Mesodermal cell (in vitro differentiated cells): ENCODE data around the gene ZNF474. TPM values are rescaled to one million over a fixed set of nuclear protein-coding genes. Genes with fewer than 3 reads are reported as not detected.
"Not testable (repeated sequence)": the region's sequence is repeated elsewhere in the genome, so short reads cannot be mapped to it uniquely, and the experiment has no call there.

Experiments used
- H3K27ac ChIP-seq: 2 replicates; pipeline ENCODE4 v1.7.0; 2013; ENCODE audit warnings: mild to moderate bottlenecking, low read depth, low read length, moderate library complexity; ENCODE audit not compliant: severe bottlenecking
- H3K36me3 ChIP-seq: 2 replicates; pipeline ENCODE4 v1.7.1; 2013; ENCODE audit warnings: mild to moderate bottlenecking, low read length, moderate library complexity; ENCODE audit not compliant: control insufficient read depth, insufficient read depth
- H3K4me1 ChIP-seq: one replicate; pipeline ENCODE4 v1.7.1; 2013; ENCODE audit warnings: mild to moderate bottlenecking, low read length; ENCODE audit not compliant: insufficient read depth, control insufficient read depth, poor library complexity, severe bottlenecking
- H3K4me3 ChIP-seq: 2 replicates; pipeline ENCODE4 v1.7.0; 2013; ENCODE audit warnings: low read length, control low read depth, mild to moderate bottlenecking; ENCODE audit not compliant: insufficient read depth, poor library complexity, severe bottlenecking; ENCODE audit errors: extremely low read depth
- H3K9me3 ChIP-seq: 2 replicates; pipeline ENCODE4 v1.7.1; 2013; ENCODE audit warnings: mild to moderate bottlenecking, low read length, moderate library complexity; ENCODE audit not compliant: control insufficient read depth
- WGBS, 2 experiments: methylation state at CpG; one replicate each; pipeline ENCODE4 v1.1.5; 2013; ENCODE audit warnings: missing lambda C conversion rate in 2 of 2; ENCODE audit not compliant: insufficient coverage in 2 of 2; 5-methylcytosine and 5-hydroxymethylcytosine counted together
- polyA plus RNA-seq, 2 experiments: library from polyadenylated mRNA; stranded (reverse); fragments of 50-300 nt; gene quantifications; one replicate each; pipeline ENCODE4 v1.2.3, GENCODE V29; 2013

Gene ZNF474
- polyA plus RNA-seq (2013, experiment 1 of 2), result 0.63 TPM
- 0.56 TPM for polyA plus RNA-seq (2013, experiment 2 of 2)

GRCh38 chr5:122129306-122129705 lies at the start of gene ZNF474:
Gene ZNF474 (plus strand): TSS chr5:122129546. CDS start chr5:122151991, 22,445 bp downstream.
- Histone ChIP-seq H3K4me1 (peaks cover 18% of the 10 kb centered on the region), H3K4me3 (no peak within 1 kb of the TSS), H3K36me3 (no peaks in the 10 kb centered on the region), H3K9me3 (no peaks in the 10 kb centered on the region), H3K27ac (peak within 1 kb of the TSS; percentile 92)
- 8 to 41% methylated on average over 3 of the region's 4 CpGs for WGBS, 2 experiments

GRCh38 chr5:122081541-122081940 lies 47.8 kb upstream of the ZNF474 start:
- H3K27ac ChIP-seq, result no peak overlapping the region
- H3K9me3 ChIP-seq, result no peaks in the 10 kb centered on the region
- no peaks in the 10 kb centered on the region for H3K36me3 ChIP-seq
- no peak overlapping the region for H3K4me3 ChIP-seq
- WGBS, 2 experiments, result 100% methylated on average over 1 of the region's 2 CpGs; no CpG with 5 or more reads in 1 of the 2 experiments
- peaks cover 27% of the 10 kb centered on the region for H3K4me1 ChIP-seq

DNA sequence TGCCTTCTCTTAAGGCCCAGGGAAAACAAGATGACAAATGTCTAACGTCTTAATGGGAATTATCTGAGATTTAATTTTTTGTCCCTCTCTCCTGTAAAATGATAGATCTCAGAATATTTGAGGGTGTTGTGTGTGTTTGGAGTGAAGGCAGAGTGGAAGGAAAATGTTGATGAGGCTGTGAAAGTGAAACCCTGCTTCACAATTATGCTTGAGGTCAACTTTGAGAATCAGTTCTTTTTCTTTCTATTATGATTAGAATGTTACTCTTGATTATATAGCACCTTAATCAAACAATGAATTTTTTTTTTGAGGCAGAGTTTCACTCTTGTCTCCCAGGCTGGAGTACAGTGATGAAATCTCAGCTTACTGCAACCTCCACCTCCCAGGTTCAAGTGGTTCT lies 45.8 kb upstream of the ZNF474 start:
- Histone ChIP-seq H3K27ac (no peak overlapping the region), H3K9me3 (no peaks in the 10 kb centered on the region), H3K4me3 (no peak overlapping the region), H3K4me1 (peaks cover 27% of the 10 kb centered on the region), H3K36me3 (no peaks in the 10 kb centered on the region)
- no CpG with 5 or more reads among the region's 1 CpG for WGBS, 2 experiments

DNA sequence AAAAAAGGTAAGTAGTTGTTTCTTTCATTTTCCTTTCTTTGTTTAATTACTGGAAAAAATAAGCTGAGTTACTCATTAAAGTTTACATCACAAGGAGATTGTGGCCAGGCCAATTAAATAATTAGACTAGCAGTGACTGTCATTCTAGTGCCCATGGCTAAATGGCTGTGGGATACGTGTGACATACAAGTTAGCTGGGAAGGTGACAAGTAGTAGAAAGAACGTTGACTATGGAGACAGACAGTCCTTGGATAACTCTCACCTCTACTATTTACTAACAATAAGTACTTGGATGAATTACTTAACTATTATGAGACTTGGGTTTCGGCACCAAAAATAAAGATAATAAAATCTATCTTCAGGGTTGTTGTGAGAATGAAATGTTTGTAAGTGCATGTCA lies 44.3 kb upstream of the ZNF474 start:
- no peak overlapping the region for H3K4me3 ChIP-seq
- peaks cover 29% of the 10 kb centered on the region for H3K4me1 ChIP-seq
- no peak overlapping the region for H3K27ac ChIP-seq
- no peaks in the 10 kb centered on the region for H3K36me3 ChIP-seq
- H3K9me3 ChIP-seq, result no peaks in the 10 kb centered on the region
- no CpG with 5 or more reads among the region's 3 CpGs for WGBS, 2 experiments

- no peak overlapping the region for H3K4me3 ChIP-seq
- H3K9me3 ChIP-seq, result no peaks in the 10 kb centered on the region
- H3K36me3 ChIP-seq, result no peaks in the 10 kb centered on the region
- H3K4me1 ChIP-seq, result peaks cover 18% of the 10 kb centered on the region
- WGBS, 2 experiments, result 83% methylated on average over 1 of the region's 2 CpGs; no CpG with 5 or more reads in 1 of the 2 experiments
- H3K27ac ChIP-seq, result peak overlapping the region; percentile 69
These were observed 40.0 kb upstream of the ZNF474 start for GRCh38 chr5:122089096-122090013.

GRCh38 chr5:122091936-122092600 lies 37.3 kb upstream of the ZNF474 start:
- Histone ChIP-seq H3K36me3 (no peaks in the 10 kb centered on the region), H3K9me3 (no peaks in the 10 kb centered on the region), H3K4me1 (peaks cover 18% of the 10 kb centered on the region), H3K4me3 (no peak overlapping the region), H3K27ac (no peak overlapping the region)
- 50% methylated on average over 2 to 4 of the region's 9 CpGs for WGBS, 2 experiments

DNA sequence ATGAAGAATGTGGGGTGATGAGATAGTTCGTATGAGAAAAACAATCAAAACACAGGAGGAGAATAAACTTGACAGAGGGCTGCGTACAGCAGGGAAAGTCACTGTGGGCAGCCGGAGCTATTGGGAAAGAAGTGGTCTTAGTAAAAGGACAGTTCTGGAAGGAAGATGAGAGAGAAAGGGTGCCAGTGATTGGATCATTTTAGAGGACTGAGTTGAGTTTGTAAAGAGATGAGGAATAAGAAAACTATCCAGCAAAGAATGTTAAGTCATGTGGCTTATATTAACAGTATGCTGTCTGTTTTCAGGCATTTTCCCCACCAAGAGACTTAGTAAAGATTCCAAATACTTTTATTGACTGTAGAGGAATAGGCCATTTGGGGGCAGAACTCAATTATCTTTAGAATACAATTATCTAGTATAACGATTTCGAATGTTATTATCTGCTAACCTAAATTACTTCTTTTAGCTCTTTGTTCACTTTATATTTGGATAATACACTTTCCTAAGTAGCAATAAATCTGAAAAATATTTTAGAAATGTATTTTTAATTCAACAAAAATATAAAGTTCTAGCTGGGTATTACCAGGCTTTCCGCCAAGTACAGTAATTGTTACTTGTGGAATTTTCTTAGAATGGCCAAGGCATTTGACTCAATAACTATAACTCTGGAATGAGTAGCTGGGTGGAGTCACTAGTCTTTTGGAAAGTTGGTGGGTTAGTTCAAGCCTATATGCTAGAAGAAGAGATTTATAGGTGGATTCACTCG lies 35.7 kb upstream of the ZNF474 start:
- no peak overlapping the region for H3K27ac ChIP-seq
- H3K9me3 ChIP-seq, result no peaks in the 10 kb centered on the region
- H3K4me3 ChIP-seq, result no peak overlapping the region
- WGBS, 2 experiments, result 92 to 93% methylated on average over 3 of the region's 7 CpGs
- H3K4me1 ChIP-seq, result peaks cover 20% of the 10 kb centered on the region
- H3K36me3 ChIP-seq, result no peaks in the 10 kb centered on the region

- WGBS, 2 experiments, result 87 to 93% methylated on average over 3 to 4 of the region's 5 CpGs
- H3K9me3 ChIP-seq, result not testable (repeated sequence)
These were observed 35.1 kb upstream of the ZNF474 start for GRCh38 chr5:122094251-122094650.

GRCh38 chr5:122095158-122095557 lies 34.2 kb upstream of the ZNF474 start:
- H3K27ac ChIP-seq, result no peak overlapping the region
- H3K4me1 ChIP-seq, result peaks cover 14% of the 10 kb centered on the region
- H3K36me3 ChIP-seq, result no peaks in the 10 kb centered on the region
- no peaks in the 10 kb centered on the region for H3K9me3 ChIP-seq
- no peak overlapping the region for H3K4me3 ChIP-seq
- 100% methylated on average over 2 of the region's 3 CpGs for WGBS, 2 experiments

More at GRCh38 chr5:122094251-122094650, 35.1 kb upstream of the ZNF474 start:
- peaks cover 16% of the 10 kb centered on the region for H3K4me1 ChIP-seq
- not testable (repeated sequence) for H3K36me3 ChIP-seq, H3K27ac ChIP-seq, H3K4me3 ChIP-seq

DNA sequence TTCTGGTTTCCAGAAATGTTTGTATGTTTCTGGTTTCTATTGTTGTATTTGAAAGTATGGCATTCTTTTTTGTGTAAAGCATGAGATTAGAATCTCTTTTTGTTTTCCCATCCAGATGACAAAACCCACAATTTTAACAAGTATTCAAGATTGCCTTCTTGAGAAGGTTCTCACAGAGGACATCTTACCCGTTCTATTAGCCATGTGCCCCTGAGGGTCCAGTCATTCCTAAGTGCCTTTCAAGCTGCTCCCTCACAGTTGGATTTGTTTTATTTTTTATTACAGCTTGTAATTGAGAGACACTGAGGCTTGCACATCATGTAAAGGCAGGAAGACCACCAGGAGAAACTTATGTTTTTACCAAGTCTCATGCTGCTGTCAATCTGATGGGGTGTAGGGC lies 32.0 kb upstream of the ZNF474 start:
- no peaks in the 10 kb centered on the region for H3K9me3 ChIP-seq
- no peak overlapping the region for H3K27ac ChIP-seq
- WGBS, 2 experiments, result 86 to 100% methylated on average over 1 of the region's 1 CpG
- peaks cover 10% of the 10 kb centered on the region for H3K4me1 ChIP-seq
- no peaks in the 10 kb centered on the region for H3K36me3 ChIP-seq
- no peak overlapping the region for H3K4me3 ChIP-seq
